Measurements from ENCODE around the gene SLC16A3. TPM values are rescaled to one million over a fixed set of nuclear protein-coding genes. Genes with fewer than 3 reads are reported as not detected.
A peak's percentile ranks its signal among the peaks of the same experiment; 100 is the strongest.

Gene SLC16A3
- total and polyA plus RNA-seq, 11 donors: 6.5 to 56.0 (median 12.9) TPM

DNA sequence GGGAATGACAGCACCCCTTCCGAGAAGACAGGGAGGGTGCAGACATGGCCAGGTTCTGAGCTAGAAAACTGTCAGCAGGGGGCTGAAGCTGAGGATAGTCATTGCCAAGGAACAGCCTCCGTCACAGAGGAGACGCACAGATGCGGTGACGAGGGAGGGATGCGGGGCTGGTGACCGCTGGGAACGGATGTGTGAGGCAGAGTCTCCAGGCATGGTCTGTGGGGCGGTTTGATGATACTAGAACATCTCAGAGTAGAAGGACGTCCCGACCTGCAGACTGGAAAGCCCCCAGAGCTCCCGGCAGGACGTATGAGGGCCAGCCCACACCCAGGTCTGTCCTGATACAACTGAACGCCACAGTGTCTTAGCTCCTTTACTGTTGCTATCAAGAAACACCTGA lies 46.5 kb downstream of the SLC16A3 start:
- Histone ChIP-seq H3K27me3 (no peaks in the 10 kb centered on the region), H3K36me3 (peaks cover 0 to 21% (median 10%) of the 10 kb centered on the region in 9 donors), H3K9me3 (no peaks in the 10 kb centered on the region), H3K4me1 (peaks cover 4 to 46% (median 29%) of the 10 kb centered on the region in 12 donors), H3K4me3 (no peak overlapping the region), H3K27ac (no peak overlapping the region)
- DNase-seq: peak in 1 of 5 donors; percentile 55
- 93 to 96% (median 95%) methylated on average over 14 of the region's 14 CpGs for WGBS, 4 donors
- no peak for ATAC-seq
- no peak for TF ChIP-seq POLR2A (IDR thresholded peaks at IDR 0.05)
- no peak for TF ChIP-seq CTCF (IDR thresholded peaks at IDR 0.05)
- intact Hi-C loops (cut with DNase I): no loop called here

- intact Hi-C loops (cut with DNase I): no loop called here
- Histone ChIP-seq H3K36me3 (peaks cover 0 to 5% (median 1%) of the 10 kb centered on the region in 9 donors), H3K4me1 (peaks cover 0 to 31% (median 14%) of the 10 kb centered on the region in 12 donors), H3K4me3 (no peak overlapping the region), H3K27me3 (no peaks in the 10 kb centered on the region), H3K27ac (no peak overlapping the region), H3K9me3 (no peaks in the 10 kb centered on the region)
- WGBS, 4 donors: 91 to 95% (median 93%) methylated on average over 5 of the region's 5 CpGs
- peak in 1 of 5 donors; percentile 33 for DNase-seq
- no peak for ATAC-seq
- TF ChIP-seq CTCF (IDR thresholded peaks at IDR 0.05) (no peak), POLR2A (IDR thresholded peaks at IDR 0.05) (no peak)
These were observed 48.1 kb downstream of the SLC16A3 start for GRCh38 chr17:82276938-82277337.

GRCh38 chr17:82277851-82278250 lies 49.0 kb downstream of the SLC16A3 start:
- Histone ChIP-seq H3K9me3 (no peaks in the 10 kb centered on the region), H3K27me3 (no peaks in the 10 kb centered on the region), H3K4me3 (no peak overlapping the region), H3K36me3 (no peaks in the 10 kb centered on the region), H3K4me1 (peaks cover 0 to 33% (median 7%) of the 10 kb centered on the region in 12 donors), H3K27ac (no peak overlapping the region)
- ATAC-seq (no peak), DNase-seq (peak in 1 of 5 donors; percentile 25)
- TF ChIP-seq CTCF (IDR thresholded peaks at IDR 0.05): no peak
- no peak for TF ChIP-seq POLR2A (IDR thresholded peaks at IDR 0.05)
- WGBS, 4 donors: 72 to 83% (median 80%) methylated on average over 8 to 12 of the region's 12 CpGs
- intact Hi-C loops (cut with DNase I): no loop called here

- ATAC-seq (no peak), DNase-seq (peak in 1 of 5 donors; percentile 9)
- H3K4me3 ChIP-seq: no peak overlapping the region
- intact Hi-C loops (cut with DNase I): no loop called here
- 80 to 85% (median 83%) methylated on average over 9 of the region's 9 CpGs for WGBS, 4 donors
- no peak for TF ChIP-seq POLR2A (IDR thresholded peaks at IDR 0.05)
- no peak for TF ChIP-seq CTCF (IDR thresholded peaks at IDR 0.05)
- no peak overlapping the region for H3K27ac ChIP-seq
- H3K4me1 ChIP-seq: peaks cover 0 to 37% (median 8%) of the 10 kb centered on the region in 12 donors
- no peaks in the 10 kb centered on the region for H3K36me3 ChIP-seq
- H3K9me3 ChIP-seq: no peaks in the 10 kb centered on the region
- H3K27me3 ChIP-seq: no peaks in the 10 kb centered on the region
These were observed 49.5 kb downstream of the SLC16A3 start for GRCh38 chr17:82278308-82278707.

Measured in heart left ventricle (tissue), 16 donors.